Esophagus muscularis mucosa (tissue), 4 donors: Measurements from ENCODE around the gene FGF8. TPM values are rescaled to one million over a fixed set of nuclear protein-coding genes. Genes with fewer than 3 reads are reported as not detected.
A peak's percentile ranks its signal among the peaks of the same experiment; 100 is the strongest.

Source experiments
- DNase-seq: peaks from one replicate; pipeline ENCODE4 v3.0.0-alpha.2; 2017; ENCODE audit errors: extremely low spot score
- H3K27ac ChIP-seq, 4 donors: fragments of 200-600 bp; sonication (generic); replicated peaks in 1 of 4; 1 replicate in 3 of 4; 2 replicates in 1 of 4; pipeline ENCODE4 v1.5.1; 2016 to 2019; ENCODE audit warnings: mild to moderate bottlenecking in 1 of 4
- H3K27me3 ChIP-seq, 4 donors: fragments of 200-600 bp; sonication (generic); one replicate each; pipeline versions ENCODE4 v1.5.1 to v1.6.0; 2016 to 2019
- H3K36me3 ChIP-seq, 4 donors: fragments of 200-600 bp; sonication (generic); one replicate each; pipeline ENCODE4 v1.5.1; 2016 to 2019
- H3K4me1 ChIP-seq, 4 donors: fragments of 200-600 bp; sonication (generic); one replicate each; pipeline ENCODE4 v1.5.1; 2016 to 2019
- H3K4me3 ChIP-seq, 4 donors: fragments of 200-600 bp; sonication (generic); 1 replicate in 2 of 4; 2 replicates in 2 of 4; pipeline ENCODE4 v1.5.1; 2016 to 2019; ENCODE audit warnings: mild to moderate bottlenecking in 4 of 4, moderate library complexity in 1 of 4
- H3K9me3 ChIP-seq, 4 donors: fragments of 200-600 bp; sonication (generic); 1 replicate in 3 of 4; 2 replicates in 1 of 4; pipeline ENCODE4 v1.5.1; 2016 to 2019
- EP300 ChIP-seq: sonication (generic); formaldehyde crosslinking; IDR thresholded peaks from one replicate; pipeline ENCODE4 v1.6.1; 2017; ENCODE audit warnings: antibody characterized with exemption
- POLR2A ChIP-seq: fragments of 450-650 bp; IDR thresholded peaks from one replicate; pipeline ENCODE4 v1.6.1; 2017; ENCODE audit warnings: antibody characterized with exemption, moderate library complexity, mild to moderate bottlenecking, low read depth
- POLR2AphosphoS5 ChIP-seq, 2 donors: sonication (generic); formaldehyde crosslinking; IDR thresholded peaks; one replicate each; pipeline ENCODE4 v1.6.1; 2017; ENCODE audit warnings: antibody characterized with exemption in 2 of 2
- WGBS: methylation state at CpG from one replicate; pipeline ENCODE4 v1.1.5; 2018; 5-methylcytosine and 5-hydroxymethylcytosine counted together
- intact Hi-C: fragments of 100-400 bp; cut with DNase I; formaldehyde crosslinking; loops from one replicate; pipeline ENCODE4 v1.15.1; 2023
- total RNA-seq, 4 donors: library from RNA; depleted of rRNA; stranded (reverse); fragments of >200 nt; gene quantifications; one replicate each; pipeline versions ENCODE4 v1.1.0 to v1.2.1, GENCODE V29; 2016
- TF ChIP-seq, protein P1 (sequence below), 3 experiments: fragments of 200-600 bp in 2 of 3; fragments of 450-650 bp in 1 of 3; sonication (generic) in 2 of 3; IDR thresholded peaks; one replicate each; pipeline ENCODE4 v1.5.1; 2017 to 2019; ENCODE audit warnings: antibody characterized with exemption in 3 of 3, mild to moderate bottlenecking in 2 of 3, moderate library complexity in 1 of 3

Gene FGF8
- total RNA-seq, 4 donors from 2014 or later: not detected

DNA sequence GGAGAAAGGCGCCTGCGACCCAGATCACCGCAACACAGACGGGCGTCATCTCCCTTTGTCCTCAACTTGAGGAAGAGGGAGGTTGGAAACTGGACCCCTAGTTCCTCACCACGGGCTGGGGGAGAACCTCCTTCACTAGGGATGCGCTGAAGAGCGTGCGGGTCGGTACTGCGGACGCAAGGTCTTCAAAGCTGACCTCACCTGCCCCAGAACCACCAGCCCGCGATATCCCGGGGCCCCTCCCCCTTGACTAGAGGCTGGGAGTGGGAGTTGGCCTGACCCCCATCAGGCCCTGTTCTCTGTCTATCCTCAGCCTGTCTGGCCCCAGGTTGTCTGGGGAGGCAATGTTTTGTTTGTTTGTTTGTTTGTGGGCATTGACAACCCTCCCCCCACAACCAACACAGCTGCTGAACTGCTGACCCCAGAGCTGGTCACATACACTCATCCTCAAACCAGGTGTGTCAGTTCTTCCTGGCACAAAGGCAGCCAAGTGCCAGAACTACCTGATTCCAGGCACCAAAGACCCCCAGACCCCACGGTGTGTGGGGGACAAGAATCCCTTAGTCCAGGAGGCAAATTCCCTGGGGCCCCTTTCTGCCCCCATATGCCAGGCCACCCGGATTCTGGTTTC lies 4.4 kb upstream of the FGF8 start:
- H3K4me1 ChIP-seq: peaks cover 49 to 79% (median 72%) of the 10 kb centered on the region in 4 donors
- H3K9me3 ChIP-seq: no peaks in the 10 kb centered on the region
- WGBS: 23% methylated on average over 16 of the region's 17 CpGs
- peak overlapping the region; percentile 45 to 59 (median 51) for H3K4me3 ChIP-seq
- H3K27ac ChIP-seq: no peak overlapping the region
- intact Hi-C loops: loop anchor here (5.0 kb wide), 3 partner anchors 37 to 227 kb away; partner anchors contain the start of gene OGA
- DNase-seq: no peak
- TF ChIP-seq, protein P1, sequence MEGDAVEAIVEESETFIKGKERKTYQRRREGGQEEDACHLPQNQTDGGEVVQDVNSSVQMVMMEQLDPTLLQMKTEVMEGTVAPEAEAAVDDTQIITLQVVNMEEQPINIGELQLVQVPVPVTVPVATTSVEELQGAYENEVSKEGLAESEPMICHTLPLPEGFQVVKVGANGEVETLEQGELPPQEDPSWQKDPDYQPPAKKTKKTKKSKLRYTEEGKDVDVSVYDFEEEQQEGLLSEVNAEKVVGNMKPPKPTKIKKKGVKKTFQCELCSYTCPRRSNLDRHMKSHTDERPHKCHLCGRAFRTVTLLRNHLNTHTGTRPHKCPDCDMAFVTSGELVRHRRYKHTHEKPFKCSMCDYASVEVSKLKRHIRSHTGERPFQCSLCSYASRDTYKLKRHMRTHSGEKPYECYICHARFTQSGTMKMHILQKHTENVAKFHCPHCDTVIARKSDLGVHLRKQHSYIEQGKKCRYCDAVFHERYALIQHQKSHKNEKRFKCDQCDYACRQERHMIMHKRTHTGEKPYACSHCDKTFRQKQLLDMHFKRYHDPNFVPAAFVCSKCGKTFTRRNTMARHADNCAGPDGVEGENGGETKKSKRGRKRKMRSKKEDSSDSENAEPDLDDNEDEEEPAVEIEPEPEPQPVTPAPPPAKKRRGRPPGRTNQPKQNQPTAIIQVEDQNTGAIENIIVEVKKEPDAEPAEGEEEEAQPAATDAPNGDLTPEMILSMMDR (IDR thresholded peaks at IDR 0.05): no peak
- no peak for TF ChIP-seq POLR2AphosphoS5 (IDR thresholded peaks at IDR 0.05)
- no peak for TF ChIP-seq EP300
- no peak for TF ChIP-seq POLR2A
- peaks cover 0 to 15% (median 14%) of the 10 kb centered on the region in 4 donors for H3K36me3 ChIP-seq
- peaks cover 3 to 46% (median 25%) of the 10 kb centered on the region in 4 donors for H3K27me3 ChIP-seq

DNA sequence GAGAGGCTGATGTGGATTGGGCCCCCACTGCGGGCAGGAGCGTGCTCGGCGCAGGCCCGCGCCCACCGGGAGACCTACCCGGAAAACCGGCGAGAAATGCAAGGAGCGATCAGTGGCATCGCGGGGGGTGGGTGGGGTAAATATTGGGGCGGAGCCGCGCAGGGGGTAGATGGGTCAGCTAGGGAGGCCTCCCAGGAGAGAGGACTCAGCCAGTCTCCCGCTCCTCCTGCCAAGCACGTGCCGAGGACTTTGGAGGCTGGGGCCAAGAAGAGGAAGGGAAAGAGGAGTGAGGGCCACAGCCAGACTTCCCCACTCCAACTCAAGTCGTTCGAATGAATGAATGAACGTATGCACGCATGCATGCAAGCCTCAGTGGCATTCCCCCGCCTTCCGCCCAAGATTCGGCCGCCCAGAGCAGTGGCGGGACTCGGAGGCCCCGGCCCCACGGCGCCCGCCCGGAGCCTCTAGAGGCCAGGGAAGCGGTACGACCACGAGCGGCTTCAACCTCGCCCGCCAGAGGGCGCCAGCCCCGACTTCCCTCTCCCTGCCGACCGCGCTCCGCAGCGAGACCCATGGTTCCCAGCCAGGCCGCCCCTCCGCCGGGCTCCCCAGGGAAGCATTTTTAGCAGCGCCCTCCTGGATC lies 3.8 kb upstream of the FGF8 start:
- 6% methylated on average over 19 of the region's 51 CpGs for WGBS
- Histone ChIP-seq H3K4me1 (peaks cover 54 to 82% (median 77%) of the 10 kb centered on the region in 4 donors), H3K36me3 (peaks cover 0 to 8% (median 7%) of the 10 kb centered on the region in 4 donors), H3K27me3 (peaks cover 8 to 52% (median 31%) of the 10 kb centered on the region in 4 donors), H3K4me3 (peak overlapping the region; percentile 45 to 59 (median 51)), H3K9me3 (no peaks in the 10 kb centered on the region), H3K27ac (no peak overlapping the region)
- TF ChIP-seq EP300: no peak
- TF ChIP-seq, protein P1 (IDR thresholded peaks at IDR 0.05): peak in 2 of 3 experiments; percentile 68 to 83
- TF ChIP-seq POLR2A: no peak
- peak in 1 of 2 donors; percentile 26 for TF ChIP-seq POLR2AphosphoS5 (IDR thresholded peaks at IDR 0.05)
- intact Hi-C loops: loop anchor here (5.0 to 10.0 kb wide), 4 partner anchors 38 to 565 kb away; partner anchors contain the start of gene OGA
- DNase-seq: no peak

DNA sequence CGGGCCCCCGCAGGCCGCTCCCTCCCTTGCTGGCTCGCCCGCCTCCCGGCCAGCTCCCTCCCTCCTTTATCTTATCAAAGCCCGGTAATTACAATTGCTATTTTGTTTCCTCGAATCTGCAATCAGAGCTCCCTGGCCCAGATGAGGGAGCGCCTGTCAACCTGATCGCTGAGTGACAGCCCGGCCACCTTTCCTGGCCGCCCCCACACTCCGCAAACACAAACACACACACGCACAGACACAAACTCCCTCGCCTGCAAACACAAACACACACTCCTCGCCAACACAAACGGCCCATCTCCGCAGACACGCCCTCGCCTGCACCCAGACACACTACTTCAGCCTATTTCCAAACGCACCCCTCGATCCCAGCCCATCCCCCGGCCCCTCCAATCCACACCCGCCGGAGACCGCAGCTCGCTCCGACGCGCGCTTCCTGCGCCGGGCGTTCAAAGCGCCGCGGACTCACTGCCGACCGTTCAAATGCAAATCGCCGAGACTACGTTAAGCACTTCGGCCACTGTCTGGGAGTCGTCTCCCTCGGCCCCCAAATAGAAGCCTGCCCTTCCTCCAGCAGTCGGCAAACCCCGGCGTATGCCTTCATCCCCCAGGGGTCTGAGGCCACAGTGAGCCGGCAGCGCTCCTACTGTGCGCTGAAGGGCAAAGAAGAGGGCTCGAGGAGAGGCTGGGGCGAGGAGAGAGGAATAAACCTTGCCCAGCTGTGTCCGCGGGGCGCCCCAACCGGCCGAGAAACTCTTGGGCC lies 3.0 kb upstream of the FGF8 start:
- intact Hi-C loops: loop anchor here (10.0 kb wide), 1 partner anchor 564 kb away; no protein-coding TSS in a partner anchor
- no peak overlapping the region for H3K27ac ChIP-seq
- peaks cover 8 to 59% (median 38%) of the 10 kb centered on the region in 4 donors for H3K27me3 ChIP-seq
- H3K4me3 ChIP-seq: peak overlapping the region; percentile 45 to 59 (median 51)
- H3K9me3 ChIP-seq: no peaks in the 10 kb centered on the region
- no peak for TF ChIP-seq EP300
- no peak for TF ChIP-seq POLR2AphosphoS5 (IDR thresholded peaks at IDR 0.05)
- TF ChIP-seq, protein P1 (IDR thresholded peaks at IDR 0.05): no peak
- TF ChIP-seq POLR2A: no peak
- peaks cover 54 to 82% (median 79%) of the 10 kb centered on the region in 4 donors for H3K4me1 ChIP-seq
- 15% methylated on average over 52 of the region's 58 CpGs for WGBS
- H3K36me3 ChIP-seq: peaks cover 0 to 1% (median under 1%) of the 10 kb centered on the region in 4 donors
- DNase-seq: no peak

DNA sequence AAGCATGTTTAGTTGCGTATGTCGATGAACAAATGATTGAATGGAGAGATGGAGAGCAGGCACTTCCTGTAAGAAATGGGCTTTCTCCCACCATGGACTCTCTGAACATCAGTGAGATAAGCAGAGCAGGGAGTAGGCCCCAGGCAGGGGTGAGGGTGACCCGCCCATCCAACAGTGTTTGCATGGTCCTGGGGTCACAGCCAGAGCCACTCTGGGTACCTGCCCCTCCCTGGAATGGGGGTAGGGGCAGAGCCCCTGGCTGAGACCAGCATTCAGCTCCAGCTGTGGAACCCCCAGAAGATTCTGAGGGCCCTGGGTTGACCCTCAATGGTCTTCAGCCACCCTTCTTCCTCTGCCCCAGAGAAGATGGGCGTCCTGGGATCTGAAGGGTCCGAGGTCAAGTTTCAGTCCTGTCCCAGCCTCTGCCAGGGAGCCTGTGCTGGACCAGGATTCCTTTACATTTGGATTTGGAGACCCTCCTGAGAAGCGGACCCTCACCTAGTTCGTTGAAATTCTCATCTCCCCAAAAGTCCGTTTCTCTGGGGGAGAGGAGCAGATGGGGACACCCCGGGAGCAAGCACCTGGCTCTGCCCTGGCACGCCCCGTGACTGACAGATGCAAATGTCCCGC lies 2.4 kb upstream of the FGF8 start:
- peak overlapping the region in 1 of 4 donors; percentile 51 for H3K4me3 ChIP-seq
- no peak for DNase-seq
- no peaks in the 10 kb centered on the region for H3K36me3 ChIP-seq
- H3K27me3 ChIP-seq: peaks cover 12 to 66% (median 44%) of the 10 kb centered on the region in 4 donors
- TF ChIP-seq, protein P1 (IDR thresholded peaks at IDR 0.05): no peak
- TF ChIP-seq POLR2A (no peak), EP300 (no peak), POLR2AphosphoS5 (IDR thresholded peaks at IDR 0.05) (no peak)
- peaks cover 48 to 81% (median 80%) of the 10 kb centered on the region in 4 donors for H3K4me1 ChIP-seq
- intact Hi-C loops: loop anchor here (10.0 kb wide), 1 partner anchor 563 kb away; no protein-coding TSS in a partner anchor
- no peaks in the 10 kb centered on the region for H3K9me3 ChIP-seq
- H3K27ac ChIP-seq: no peak overlapping the region
- WGBS: 68% methylated on average over 12 of the region's 12 CpGs
